ENCODE data around the gene KRT40. TPM values are rescaled to one million over a fixed set of nuclear protein-coding genes. Genes with fewer than 3 reads are reported as not detected.

The KRT40 gene
- total and polyA plus RNA-seq, 10 of the 15 experiments (the other 5 are each of a cell fraction or from before 2014, with no cell fraction given): not detected

DNA sequence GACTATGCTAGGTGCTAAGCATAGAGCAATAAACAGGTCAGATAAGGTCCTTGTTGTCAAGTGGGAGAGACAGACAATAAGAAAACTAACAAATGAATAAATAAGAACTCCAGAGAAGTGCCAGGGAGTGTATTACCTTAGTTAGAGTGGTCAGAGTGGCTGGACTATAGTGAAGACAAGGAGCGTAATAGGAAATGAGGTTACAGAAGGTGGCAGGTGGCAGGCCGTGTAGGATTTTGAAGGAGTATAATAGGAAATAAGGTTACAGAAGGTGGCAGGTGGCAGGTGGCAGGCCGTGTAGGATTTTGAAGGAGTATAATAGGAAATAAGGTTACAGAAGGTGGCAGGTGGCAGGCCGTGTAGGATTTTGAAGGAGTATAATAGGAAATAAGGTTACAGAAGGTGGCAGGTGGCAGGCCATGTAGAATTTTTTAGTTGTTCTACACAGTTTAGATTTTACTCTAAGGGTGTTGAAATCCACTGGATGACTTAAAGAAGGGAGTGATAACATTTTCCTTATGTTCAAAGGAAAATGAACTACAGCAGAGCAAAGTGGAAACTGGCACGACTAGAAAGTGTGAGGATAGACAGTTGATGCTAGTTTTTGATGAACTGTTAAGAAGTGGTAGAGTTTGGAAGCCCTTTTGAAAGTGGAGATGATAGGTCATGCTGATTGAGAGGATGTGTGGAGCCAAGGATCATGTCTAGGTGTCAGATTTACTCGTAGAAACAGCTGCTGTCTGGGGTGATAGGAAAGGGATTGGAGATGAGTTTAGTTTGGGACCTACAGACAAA lies 28.4 kb upstream of the KRT40 start:
- H4K20me1 ChIP-seq (ENCODE audit: control insufficient read depth, insufficient read depth): no peaks in the 10 kb centered on the region
- POLR2A ChIA-PET: no interaction called here
- no TSS peak for BruUV-seq (replicated peaks)
- peaks cover 0 to 3% of the 10 kb centered on the region in 2 experiments; a peak in 2 of 4 replicates for H3K27me3 ChIP-seq (replicated peaks in 1 of 2; ENCODE audit: control insufficient read depth in 2 of 2, insufficient read depth in 2 of 2, low read length in 1 of 2)
- DNase-seq (ENCODE audit: low read depth, low spot score) (no peak), ATAC-seq (no peak), FAIRE-seq (no peak)
- H3K4me1 ChIP-seq (ENCODE audit: control insufficient read depth, insufficient read depth, low read length): no peaks in the 10 kb centered on the region
- RAD21 ChIA-PET (ENCODE audit: unreplicated experiment): no interaction called here
- CTCF ChIA-PET: no interaction called here
- H3K79me2 ChIP-seq (ENCODE audit: control insufficient read depth, insufficient read depth, low read length): no peaks in the 10 kb centered on the region
- 33% methylated on average over 6 of the region's 6 CpGs for WGBS (ENCODE audit: insufficient coverage, insufficient replicate concordance, low lambda C conversion rate, missing lambda C conversion rate)
- H3K9me3 ChIP-seq (replicated peaks; ENCODE audit: control insufficient read depth, insufficient read depth, low read length): no peaks in the 10 kb centered on the region
- intact Hi-C loops (cut with micrococcal nuclease; ENCODE audit: unreplicated experiment): no loop called here
- H3K4me2 ChIP-seq (ENCODE audit: control insufficient read depth, insufficient read depth): no peak overlapping the region
- no peak overlapping the region for H3K4me3 ChIP-seq
- TF ChIP-seq, protein P1, sequence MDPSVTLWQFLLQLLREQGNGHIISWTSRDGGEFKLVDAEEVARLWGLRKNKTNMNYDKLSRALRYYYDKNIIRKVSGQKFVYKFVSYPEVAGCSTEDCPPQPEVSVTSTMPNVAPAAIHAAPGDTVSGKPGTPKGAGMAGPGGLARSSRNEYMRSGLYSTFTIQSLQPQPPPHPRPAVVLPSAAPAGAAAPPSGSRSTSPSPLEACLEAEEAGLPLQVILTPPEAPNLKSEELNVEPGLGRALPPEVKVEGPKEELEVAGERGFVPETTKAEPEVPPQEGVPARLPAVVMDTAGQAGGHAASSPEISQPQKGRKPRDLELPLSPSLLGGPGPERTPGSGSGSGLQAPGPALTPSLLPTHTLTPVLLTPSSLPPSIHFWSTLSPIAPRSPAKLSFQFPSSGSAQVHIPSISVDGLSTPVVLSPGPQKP (IDR thresholded peaks at IDR 0.05; ENCODE audit: low read depth, low read length): no peak
- TF ChIP-seq TARDBP (IDR thresholded peaks at IDR 0.05; ENCODE audit: borderline replicate concordance): no peak
- TF ChIP-seq NKRF (conservative IDR thresholded peaks at IDR 0.05): no peak
- TF ChIP-seq, protein P2, sequence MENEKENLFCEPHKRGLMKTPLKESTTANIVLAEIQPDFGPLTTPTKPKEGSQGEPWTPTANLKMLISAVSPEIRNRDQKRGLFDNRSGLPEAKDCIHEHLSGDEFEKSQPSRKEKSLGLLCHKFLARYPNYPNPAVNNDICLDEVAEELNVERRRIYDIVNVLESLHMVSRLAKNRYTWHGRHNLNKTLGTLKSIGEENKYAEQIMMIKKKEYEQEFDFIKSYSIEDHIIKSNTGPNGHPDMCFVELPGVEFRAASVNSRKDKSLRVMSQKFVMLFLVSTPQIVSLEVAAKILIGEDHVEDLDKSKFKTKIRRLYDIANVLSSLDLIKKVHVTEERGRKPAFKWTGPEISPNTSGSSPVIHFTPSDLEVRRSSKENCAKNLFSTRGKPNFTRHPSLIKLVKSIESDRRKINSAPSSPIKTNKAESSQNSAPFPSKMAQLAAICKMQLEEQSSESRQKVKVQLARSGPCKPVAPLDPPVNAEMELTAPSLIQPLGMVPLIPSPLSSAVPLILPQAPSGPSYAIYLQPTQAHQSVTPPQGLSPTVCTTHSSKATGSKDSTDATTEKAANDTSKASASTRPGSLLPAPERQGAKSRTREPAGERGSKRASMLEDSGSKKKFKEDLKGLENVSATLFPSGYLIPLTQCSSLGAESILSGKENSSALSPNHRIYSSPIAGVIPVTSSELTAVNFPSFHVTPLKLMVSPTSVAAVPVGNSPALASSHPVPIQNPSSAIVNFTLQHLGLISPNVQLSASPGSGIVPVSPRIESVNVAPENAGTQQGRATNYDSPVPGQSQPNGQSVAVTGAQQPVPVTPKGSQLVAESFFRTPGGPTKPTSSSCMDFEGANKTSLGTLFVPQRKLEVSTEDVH (IDR thresholded peaks at IDR 0.05; ENCODE audit: low read depth, partially characterized antibody): no peak
- TF ChIP-seq ZBED1 (IDR thresholded peaks at IDR 0.05; ENCODE audit: borderline replicate concordance): no peak
- TF ChIP-seq IRF3 (IDR thresholded peaks at IDR 0.05): no peak
- no peak for TF ChIP-seq RFX5 (IDR thresholded peaks at IDR 0.05; ENCODE audit: low read depth, low read length)
- TF ChIP-seq ATF7 (IDR thresholded peaks at IDR 0.05; ENCODE audit: low read depth): no peak
- no peak for TF ChIP-seq TCF3 (IDR thresholded peaks at IDR 0.05; ENCODE audit: borderline replicate concordance, insufficient read depth, low read depth, low read length)
- TF ChIP-seq NR2C2 (IDR thresholded peaks at IDR 0.05; ENCODE audit: borderline replicate concordance, control insufficient read depth, insufficient read length, low read depth): no peak
- TF ChIP-seq DPF2 (IDR thresholded peaks at IDR 0.05): no peak
- TF ChIP-seq BMI1 (IDR thresholded peaks at IDR 0.05; ENCODE audit: borderline replicate concordance): no peak
- no peak for TF ChIP-seq IKZF2 (IDR thresholded peaks at IDR 0.05)
- H2AFZ ChIP-seq (ENCODE audit: control insufficient read depth, low read depth, low read length): no peak overlapping the region
- H3K36me3 ChIP-seq (ENCODE audit: control insufficient read depth in 2 of 2, insufficient read depth in 2 of 2, low read length in 1 of 2): no peaks in the 10 kb centered on the region
- in situ Hi-C loops (cut with MboI): no loop called here
- no peak overlapping the region for H3K27ac ChIP-seq (ENCODE audit: control insufficient read depth, insufficient read depth)
- SMC1A ChIA-PET (ENCODE audit: uncharacterized antibody, unreplicated experiment): no interaction called here
- H3K9ac ChIP-seq (ENCODE audit: control insufficient read depth, insufficient read depth, low read length): no peak overlapping the region
